Spleen (tissue), 7 donors: ENCODE data around the gene HSD17B14.

ENCODE experiments used
- POLR2A ChIP-seq, 3 donors: fragments of 450-650 bp; IDR thresholded peaks; one replicate each; pipeline ENCODE4 v1.5.1; 2017; ENCODE audit warnings: antibody characterized with exemption in 3 of 3, mild to moderate bottlenecking in 1 of 3
- TF ChIP-seq, protein P1 (sequence below), 11 experiments: fragments of 200-600 bp in 7 of 11; fragments of 450-650 bp in 4 of 11; sonication (generic) in 4 of 11; IDR thresholded peaks in 8 of 11; conservative IDR thresholded peaks in 3 of 11; 1 replicate in 7 of 11; 2 replicates in 4 of 11; pipeline versions ENCODE4 v1.4.0 to v1.8.0; 2016 to 2021; ENCODE audit warnings: antibody characterized with exemption in 11 of 11, inconsistent platforms in 4 of 11, mild to moderate bottlenecking in 1 of 11
- donor health status: DM: no; HTN: no; CAD: no; lungs with moderate emphysema.
- donor health status: DM: no; HTN: no; CAD: no.
- donor health status: DM: no; HTN: no; CAD: no.

DNA sequence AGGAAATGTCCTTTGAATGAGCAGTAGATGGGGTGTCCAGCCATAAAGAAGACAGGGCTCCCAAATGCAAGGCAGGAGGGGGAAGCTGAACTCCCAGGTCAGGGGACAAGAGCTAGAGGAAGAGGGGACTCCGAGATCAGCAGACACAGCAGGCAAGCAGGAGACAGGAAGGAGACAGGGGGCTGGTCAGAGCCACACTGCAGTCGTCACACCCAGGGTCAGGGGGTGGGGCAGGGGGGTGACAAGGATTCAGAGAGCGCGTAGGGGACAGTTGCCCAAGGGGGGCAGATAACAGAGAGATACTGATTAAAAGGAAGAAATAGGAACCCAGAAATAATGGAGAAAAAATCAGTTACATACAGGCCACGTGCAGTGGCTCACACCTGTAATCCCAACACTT lies 3.2 kb downstream of the HSD17B14 start:
- TF ChIP-seq, protein P1, sequence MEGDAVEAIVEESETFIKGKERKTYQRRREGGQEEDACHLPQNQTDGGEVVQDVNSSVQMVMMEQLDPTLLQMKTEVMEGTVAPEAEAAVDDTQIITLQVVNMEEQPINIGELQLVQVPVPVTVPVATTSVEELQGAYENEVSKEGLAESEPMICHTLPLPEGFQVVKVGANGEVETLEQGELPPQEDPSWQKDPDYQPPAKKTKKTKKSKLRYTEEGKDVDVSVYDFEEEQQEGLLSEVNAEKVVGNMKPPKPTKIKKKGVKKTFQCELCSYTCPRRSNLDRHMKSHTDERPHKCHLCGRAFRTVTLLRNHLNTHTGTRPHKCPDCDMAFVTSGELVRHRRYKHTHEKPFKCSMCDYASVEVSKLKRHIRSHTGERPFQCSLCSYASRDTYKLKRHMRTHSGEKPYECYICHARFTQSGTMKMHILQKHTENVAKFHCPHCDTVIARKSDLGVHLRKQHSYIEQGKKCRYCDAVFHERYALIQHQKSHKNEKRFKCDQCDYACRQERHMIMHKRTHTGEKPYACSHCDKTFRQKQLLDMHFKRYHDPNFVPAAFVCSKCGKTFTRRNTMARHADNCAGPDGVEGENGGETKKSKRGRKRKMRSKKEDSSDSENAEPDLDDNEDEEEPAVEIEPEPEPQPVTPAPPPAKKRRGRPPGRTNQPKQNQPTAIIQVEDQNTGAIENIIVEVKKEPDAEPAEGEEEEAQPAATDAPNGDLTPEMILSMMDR (IDR thresholded peaks at IDR 0.05 in 8 of 11, conservative IDR thresholded peaks at IDR 0.05 in 3 of 11): no peak
- TF ChIP-seq POLR2A (IDR thresholded peaks at IDR 0.05): no peak
